Measurements from ENCODE around the gene KIF16B. TPM values are rescaled to one million over a fixed set of nuclear protein-coding genes. Genes with fewer than 3 reads are reported as not detected.
"Not testable (repeated sequence)": the region's sequence is repeated elsewhere in the genome, so short reads cannot be mapped to it uniquely, and the experiment has no call there.

The KIF16B gene
- polyA plus RNA-seq, 1 donor: 25.0 TPM

DNA sequence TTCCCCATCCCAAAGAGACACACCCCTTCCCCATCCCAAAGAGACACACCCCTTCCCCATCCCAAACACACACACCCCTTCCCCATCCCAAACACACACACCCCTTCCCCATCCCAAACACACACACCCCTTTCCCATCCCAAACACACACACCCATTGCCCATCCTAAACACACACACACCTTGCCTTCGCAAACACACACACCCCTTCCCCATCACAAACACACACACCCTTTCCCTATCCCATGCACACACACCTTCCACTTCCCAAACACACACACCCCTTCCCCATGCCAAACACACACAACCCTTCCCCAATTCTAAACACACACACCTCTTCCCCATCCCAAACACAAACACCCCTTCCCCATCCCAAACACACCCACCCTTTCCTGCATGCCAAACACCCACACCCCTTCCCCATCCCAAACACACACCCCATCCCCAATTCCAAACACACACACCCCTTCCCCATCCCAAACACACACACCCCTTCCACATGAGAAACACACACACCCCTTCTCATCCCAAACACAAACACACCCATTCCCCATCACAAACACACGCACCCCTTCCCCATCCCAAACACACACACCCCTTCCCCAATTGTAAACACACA, 315.3 kb downstream of the KIF16B start:
- no peak for DNase-seq (ENCODE audit: low read depth)

- DNase-seq (ENCODE audit: low read depth): no peak
Observed at GRCh38 chr20:16257021-16257420, 316.2 kb downstream of the KIF16B start.

GRCh38 chr20:16246870-16247269, 326.4 kb downstream of the KIF16B start:
- no peak for DNase-seq (ENCODE audit: low read depth)

- no peak for DNase-seq (ENCODE audit: low read depth)
Observed at GRCh38 chr20:16246291-16246690, 327.0 kb downstream of the KIF16B start.

GRCh38 chr20:16245879-16246278, 327.4 kb downstream of the KIF16B start:
- no peak for DNase-seq (ENCODE audit: low read depth)

GRCh38 chr20:16244892-16245291, 328.4 kb downstream of the KIF16B start:
- DNase-seq (ENCODE audit: low read depth): no peak

DNA sequence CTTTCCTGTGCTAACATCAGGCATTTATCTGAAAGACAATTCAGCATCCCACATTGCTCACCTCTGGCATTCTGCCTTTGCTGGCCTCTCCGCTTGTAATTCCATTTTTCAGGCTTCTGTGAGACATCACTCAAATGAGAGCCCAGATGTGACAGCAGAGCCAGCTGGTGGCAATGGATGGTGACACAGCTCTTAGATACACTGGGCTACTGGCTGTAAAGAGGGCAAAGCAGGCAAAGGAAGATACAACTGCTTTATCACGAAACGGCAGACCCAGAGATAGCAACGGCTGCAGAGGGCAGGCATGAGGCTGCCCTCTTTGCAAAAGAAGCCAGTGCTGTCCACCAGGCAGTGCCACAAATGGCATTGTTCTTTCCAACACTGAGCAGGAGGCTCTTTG, 329.8 kb downstream of the KIF16B start:
- no peak for DNase-seq (ENCODE audit: low read depth)

DNA sequence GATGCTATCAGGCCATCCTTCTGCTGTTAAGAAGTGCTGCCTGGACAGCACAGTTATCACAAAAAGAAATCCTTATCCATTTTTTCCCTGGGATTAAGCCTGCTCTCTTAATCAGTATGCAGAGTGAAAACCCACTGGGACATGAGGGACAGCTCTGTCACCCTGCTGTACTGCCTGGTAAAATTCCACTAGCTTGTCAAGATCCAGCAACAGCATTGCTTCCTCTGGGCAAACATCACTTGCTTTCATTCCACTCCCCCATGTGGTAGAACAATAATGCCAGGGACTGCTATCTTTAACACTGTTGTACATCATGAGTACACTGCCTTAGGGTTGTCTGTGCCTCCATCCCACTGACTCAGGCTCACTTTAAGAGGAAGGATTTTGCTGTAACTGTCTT, 331.3 kb downstream of the KIF16B start:
- DNase-seq (ENCODE audit: low read depth): no peak

DNA sequence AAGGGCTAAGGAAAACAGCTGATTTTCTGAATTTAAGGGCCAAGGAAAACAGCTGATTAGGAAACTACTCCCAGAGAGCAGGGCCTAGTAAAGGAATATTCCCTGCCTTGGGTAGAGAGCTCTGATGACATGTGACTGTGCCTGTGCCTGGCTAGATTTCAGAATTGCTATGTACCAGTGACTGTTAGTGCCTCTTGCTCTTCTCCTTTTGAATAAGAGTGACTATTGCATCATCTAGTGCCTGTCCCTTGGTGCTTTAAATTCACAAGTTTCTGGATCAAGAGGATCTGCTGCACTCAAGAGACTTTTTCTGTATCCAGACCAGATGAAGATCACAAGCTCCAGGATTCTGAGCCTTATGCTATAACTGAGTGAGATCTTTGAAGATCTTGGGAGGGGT, 332.9 kb downstream of the KIF16B start:
- no peak for DNase-seq (ENCODE audit: low read depth)

DNA sequence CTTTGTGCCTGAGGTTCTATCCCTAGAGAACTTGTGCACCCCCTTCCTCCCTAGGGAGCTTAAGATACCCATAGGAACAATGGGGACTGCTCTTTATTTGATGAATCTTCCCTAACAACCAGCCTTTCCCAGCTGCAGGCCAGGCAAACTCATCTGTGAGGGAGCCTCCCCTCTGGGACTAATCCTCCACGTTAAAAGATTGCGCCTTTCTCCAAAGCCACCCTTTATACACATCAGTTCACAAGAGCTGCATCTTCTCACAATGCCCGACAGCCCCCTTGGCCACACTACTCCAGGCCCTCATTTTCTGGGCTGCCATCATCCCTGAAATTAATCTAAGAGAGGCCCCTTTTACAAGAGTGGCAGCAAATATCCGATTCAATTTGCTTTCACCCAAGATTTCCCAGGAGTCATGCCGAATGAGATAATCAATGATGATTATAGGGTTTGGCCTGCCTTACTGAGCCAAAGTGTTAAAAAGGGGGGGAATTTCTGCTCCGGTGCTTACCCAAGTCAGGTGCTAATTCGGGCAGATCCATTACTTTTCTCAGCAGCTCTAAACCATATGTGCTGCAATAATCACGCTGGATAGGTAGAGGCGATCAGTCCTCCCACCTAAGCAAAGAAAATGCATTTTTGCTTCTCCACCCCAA, 336.5 kb downstream of the KIF16B start:
- DNase-seq (ENCODE audit: low read depth): no peak

DNA sequence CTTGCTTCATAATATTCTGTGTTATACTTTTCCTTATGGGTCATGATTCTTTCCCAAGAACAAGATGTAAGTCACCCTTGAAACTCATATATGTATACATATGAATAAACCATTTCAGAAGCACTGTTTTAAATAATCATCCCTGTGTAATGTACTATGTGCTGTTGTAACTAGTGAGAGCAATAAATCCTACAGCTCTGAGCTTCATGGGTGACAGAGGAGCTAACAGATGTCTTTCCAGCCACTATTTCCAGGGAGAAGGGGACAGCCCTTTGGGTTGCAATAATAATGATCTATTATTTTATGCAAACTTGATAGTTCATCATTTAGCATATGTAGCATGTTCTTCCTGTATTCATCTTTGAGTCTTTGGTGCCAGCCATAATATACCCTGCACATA, 342.8 kb downstream of the KIF16B start:
- DNase-seq (ENCODE audit: low read depth): no peak

- DNase-seq (ENCODE audit: low read depth): no peak
Observed at GRCh38 chr20:16229813-16230212, 343.4 kb downstream of the KIF16B start.

- DNase-seq (ENCODE audit: low read depth): no peak
Observed at GRCh38 chr20:16228722-16229121, 344.5 kb downstream of the KIF16B start.

DNA sequence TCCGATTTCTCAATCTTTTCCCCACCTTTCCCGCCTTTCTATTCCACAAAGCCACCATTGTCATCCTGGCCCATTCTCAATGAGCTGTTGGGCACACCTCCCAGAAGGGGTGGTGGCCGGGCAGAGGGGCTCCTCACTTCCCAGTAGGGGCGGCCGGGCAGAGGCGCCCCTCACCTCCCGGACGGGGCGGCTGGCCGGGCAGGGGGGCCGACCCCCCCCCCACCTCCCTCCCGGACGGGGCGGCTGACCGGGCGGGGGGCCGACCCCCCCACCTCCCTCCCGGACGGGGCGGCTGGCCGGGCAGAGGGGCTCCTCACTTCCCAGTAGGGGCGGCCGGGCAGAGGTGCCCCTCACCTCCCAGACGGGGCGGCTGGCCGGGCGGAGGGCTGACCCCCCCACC, 346.3 kb downstream of the KIF16B start:
- not testable (repeated sequence) for DNase-seq (ENCODE audit: low read depth)

DNA sequence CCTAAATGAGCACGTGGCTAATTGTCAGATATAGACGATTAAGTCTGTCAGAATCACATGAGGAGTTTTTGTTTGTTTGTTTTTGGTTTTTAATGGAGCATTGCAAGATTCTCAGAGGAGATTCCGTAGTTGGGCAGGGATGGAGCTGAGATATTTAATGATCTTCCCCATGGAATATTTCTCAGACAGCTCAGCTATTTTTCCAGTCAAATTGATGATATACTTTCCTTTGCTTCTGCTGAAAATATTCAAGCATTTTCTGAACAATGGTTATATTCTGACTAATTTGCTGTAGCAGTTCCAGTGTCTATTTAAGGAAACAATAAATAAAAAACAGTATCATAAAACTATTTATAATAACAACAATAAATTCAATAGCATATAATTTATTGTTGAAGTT, 348.4 kb downstream of the KIF16B start:
- DNase-seq (ENCODE audit: low read depth): peak; percentile 48

GRCh38 chr20:16222859-16223411, 350.3 kb downstream of the KIF16B start:
- no peak for DNase-seq (ENCODE audit: low read depth)

Other genes with a start within 250 kb of the KIF16B start
- gene SNRPB2, start 156.6 kb upstream of the KIF16B start, polyA plus RNA-seq (ENCODE audit: insufficient read length): 65.1 TPM
- gene OTOR, start 174.9 kb upstream of the KIF16B start, polyA plus RNA-seq (ENCODE audit: insufficient read length): not detected